Trophoblast cell (in vitro differentiated cells and primary cell): ENCODE results near the gene PPP4R1.

Experiments used
- DNase-seq, 2 donors: peaks; one replicate each; pipeline ENCODE4 v3.0.0-alpha.2; 2016
- H2AFZ ChIP-seq: 2 replicates; pipeline ENCODE4 v1.6.1; 2013; ENCODE audit warnings: low read length, moderate library complexity, mild to moderate bottlenecking; ENCODE audit not compliant: insufficient read depth, poor library complexity
- H2AK5ac ChIP-seq: 2 replicates; pipeline ENCODE4 v1.6.1; 2013; ENCODE audit warnings: mild to moderate bottlenecking, low read length
- H2BK120ac ChIP-seq: 2 replicates; pipeline ENCODE4 v1.6.1; 2013; ENCODE audit warnings: low read length, mild to moderate bottlenecking, moderate library complexity; ENCODE audit not compliant: insufficient read depth, poor library complexity
- H2BK12ac ChIP-seq: 2 replicates; pipeline ENCODE4 v1.6.1; 2013; ENCODE audit warnings: mild to moderate bottlenecking, low read length, moderate library complexity
- H2BK5ac ChIP-seq: 2 replicates; pipeline ENCODE4 v1.6.1; 2013; ENCODE audit warnings: low read length, low read depth, moderate library complexity, mild to moderate bottlenecking; ENCODE audit not compliant: poor library complexity
- H3K14ac ChIP-seq: 2 replicates; pipeline ENCODE4 v1.6.1; 2013; ENCODE audit warnings: mild to moderate bottlenecking, low read length
- H3K18ac ChIP-seq: 2 replicates; pipeline ENCODE4 v1.6.1; 2013; ENCODE audit warnings: mild to moderate bottlenecking, low read length
- H3K23ac ChIP-seq: 2 replicates; pipeline ENCODE4 v1.6.1; 2013; ENCODE audit warnings: low read length
- H3K27ac ChIP-seq: 2 replicates; pipeline ENCODE4 v1.5.1; 2013; ENCODE audit warnings: low read depth, mild to moderate bottlenecking, inconsistent platforms, low read length, moderate library complexity
- H3K27me3 ChIP-seq: 2 replicates; pipeline ENCODE4 v1.6.1; 2013; ENCODE audit warnings: inconsistent platforms, mild to moderate bottlenecking, low read length, moderate library complexity; ENCODE audit not compliant: insufficient read depth
- H3K36me3 ChIP-seq, 2 experiments: 1 replicate in 1 of 2; 2 replicates in 1 of 2; pipeline ENCODE4 v1.6.1; 2013; ENCODE audit warnings: low read length in 2 of 2, mild to moderate bottlenecking in 2 of 2, moderate library complexity in 1 of 2; ENCODE audit not compliant: insufficient read depth in 2 of 2, control insufficient read depth in 1 of 2
- H3K4ac ChIP-seq: 2 replicates; pipeline ENCODE4 v1.6.1; 2013; ENCODE audit warnings: low read depth, mild to moderate bottlenecking, low read length, moderate library complexity
- H3K4me1 ChIP-seq, 2 experiments: 1 replicate in 1 of 2; 2 replicates in 1 of 2; pipeline ENCODE4 v1.6.1; 2013; ENCODE audit warnings: low read length in 2 of 2, mild to moderate bottlenecking in 2 of 2, moderate library complexity in 1 of 2; ENCODE audit not compliant: insufficient read depth in 2 of 2, control insufficient read depth in 1 of 2
- H3K4me2 ChIP-seq: 2 replicates; pipeline ENCODE4 v1.6.1; 2013; ENCODE audit warnings: inconsistent platforms, mild to moderate bottlenecking, low read length, moderate library complexity
- H3K4me3 ChIP-seq: 2 replicates; pipeline ENCODE4 v1.5.1; 2013; ENCODE audit warnings: mild to moderate bottlenecking, low read depth, low read length, inconsistent platforms
- H3K79me1 ChIP-seq: one replicate; pipeline ENCODE4 v1.6.1; 2013; ENCODE audit warnings: low read length
- H3K79me2 ChIP-seq: 2 replicates; pipeline ENCODE4 v1.6.1; 2013; ENCODE audit warnings: low read length, mild to moderate bottlenecking; ENCODE audit not compliant: control insufficient read depth, insufficient read depth, poor library complexity
- H3K9ac ChIP-seq: 2 replicates; pipeline ENCODE4 v1.6.1; 2013; ENCODE audit warnings: mild to moderate bottlenecking, low read length
- H3K9me3 ChIP-seq: 2 replicates; pipeline ENCODE4 v1.6.1; 2013; ENCODE audit warnings: low read depth, mild to moderate bottlenecking, control low read depth, inconsistent platforms, low read length; ENCODE audit not compliant: insufficient read depth
- H4K12ac ChIP-seq: 2 replicates; pipeline ENCODE4 v1.6.1; 2013; ENCODE audit warnings: low read depth, mild to moderate bottlenecking, low read length, moderate library complexity
- H4K8ac ChIP-seq: 2 replicates; pipeline ENCODE4 v1.6.1; 2013; ENCODE audit warnings: low read depth, mild to moderate bottlenecking, low read length, moderate library complexity
- H4K91ac ChIP-seq: one replicate; pipeline ENCODE4 v1.6.1; 2013; ENCODE audit warnings: low read depth, mild to moderate bottlenecking, low read length, moderate library complexity
- WGBS: extraction: QIAGEN DNeasy Blood & Tissue Kit; methylation state at CpG from one replicate; pipeline ENCODE4 v1.1.7; 2013; ENCODE audit warnings: missing lambda C conversion rate; ENCODE audit not compliant: insufficient read length, insufficient coverage; ENCODE audit errors: extremely low coverage; 5-methylcytosine and 5-hydroxymethylcytosine counted together

Gene PPP4R1

GRCh38 chr18:9604348-9604747 lies 10.0 kb downstream of the PPP4R1 start:
- Histone ChIP-seq H3K18ac (no peak overlapping the region), H2BK5ac (no peak overlapping the region), H2AFZ (no peak overlapping the region), H4K91ac (no peak overlapping the region), H3K79me1 (no peaks in the 10 kb centered on the region), H3K9ac (peak overlapping the region; percentile 53), H3K36me3 (peaks cover 4 to 6% of the 10 kb centered on the region in 2 experiments), H3K14ac (no peak overlapping the region), H3K4ac (peak overlapping the region; percentile 12), H3K9me3 (peaks cover 3% of the 10 kb centered on the region), H4K8ac (no peak overlapping the region), H3K4me1 (peaks cover 3 to 4% of the 10 kb centered on the region in 2 experiments), H3K79me2 (peaks cover 7% of the 10 kb centered on the region), H3K4me3 (no peak overlapping the region), H3K4me2 (no peak overlapping the region), H3K23ac (peak overlapping the region; percentile 66), H2BK12ac (no peak overlapping the region), H4K12ac (no peak overlapping the region), H3K27me3 (no peaks in the 10 kb centered on the region), H2AK5ac (no peak overlapping the region), H3K27ac (no peak overlapping the region), H2BK120ac (no peak overlapping the region)
- no peak for DNase-seq
- no CpG with 5 or more reads among the region's 2 CpGs for WGBS

- no peak overlapping the region for H3K14ac ChIP-seq
- H3K4me3 ChIP-seq, result no peak overlapping the region
- no peak overlapping the region for H3K27ac ChIP-seq
- H2AK5ac ChIP-seq, result no peak overlapping the region
- no peak overlapping the region for H3K23ac ChIP-seq
- H2BK5ac ChIP-seq, result no peak overlapping the region
- H4K8ac ChIP-seq, result no peak overlapping the region
- no peak overlapping the region for H3K4ac ChIP-seq
- H3K79me2 ChIP-seq, result peaks cover 3% of the 10 kb centered on the region
- H3K4me1 ChIP-seq, result no peaks in the 10 kb centered on the region
- H2BK12ac ChIP-seq, result no peak overlapping the region
- H3K79me1 ChIP-seq, result no peaks in the 10 kb centered on the region
- H3K27me3 ChIP-seq, result no peaks in the 10 kb centered on the region
- no peak overlapping the region for H3K4me2 ChIP-seq
- H4K12ac ChIP-seq, result no peak overlapping the region
- H2AFZ ChIP-seq, result no peak overlapping the region
- no peak overlapping the region for H4K91ac ChIP-seq
- peaks cover 2 to 3% of the 10 kb centered on the region in 2 experiments for H3K36me3 ChIP-seq
- no peak overlapping the region for H3K18ac ChIP-seq
- no peak overlapping the region for H3K9ac ChIP-seq
- H2BK120ac ChIP-seq, result no peak overlapping the region
- no peak for DNase-seq
- H3K9me3 ChIP-seq, result peaks cover 3% of the 10 kb centered on the region
Measured at GRCh38 chr18:9599328-9599727, 15.0 kb downstream of the PPP4R1 start.

DNA sequence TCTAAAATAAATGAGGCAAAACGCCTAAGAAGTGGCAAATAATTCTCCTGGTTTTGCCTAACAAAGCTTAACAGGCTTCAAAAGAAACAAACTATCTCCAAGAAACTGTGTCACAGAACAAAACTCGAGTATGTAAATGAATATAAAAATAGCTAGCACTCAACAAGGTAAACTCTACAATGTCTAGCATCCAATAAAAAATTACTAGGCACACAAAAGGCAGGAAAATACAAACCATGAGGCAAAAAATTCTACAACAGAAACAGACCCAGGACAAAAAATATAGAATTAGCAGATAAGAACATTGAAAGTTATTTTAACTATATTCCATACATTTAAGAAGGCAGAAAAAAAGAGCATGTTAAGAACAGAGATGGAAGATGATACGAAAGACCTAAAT lies 16.8 kb downstream of the PPP4R1 start:
- no peak overlapping the region for H4K12ac ChIP-seq

GRCh38 chr18:9596843-9597526 lies 17.4 kb downstream of the PPP4R1 start:
- Histone ChIP-seq H3K27me3 (no peaks in the 10 kb centered on the region), H3K79me1 (no peaks in the 10 kb centered on the region), H3K9ac (no peak overlapping the region), H3K9me3 (peaks cover 3% of the 10 kb centered on the region), H4K8ac (no peak overlapping the region), H3K27ac (no peak overlapping the region), H4K91ac (no peak overlapping the region), H2BK12ac (no peak overlapping the region), H3K4ac (peak overlapping the region; percentile 69), H3K79me2 (peaks cover 3% of the 10 kb centered on the region), H3K36me3 (peaks cover 6 to 7% of the 10 kb centered on the region in 2 experiments), H3K14ac (no peak overlapping the region), H3K4me2 (no peak overlapping the region), H4K12ac (no peak overlapping the region), H3K18ac (no peak overlapping the region), H2AFZ (no peak overlapping the region), H2AK5ac (no peak overlapping the region), H3K23ac (no peak overlapping the region), H2BK120ac (no peak overlapping the region), H2BK5ac (no peak overlapping the region), H3K4me1 (no peaks in the 10 kb centered on the region), H3K4me3 (no peak overlapping the region)
- DNase-seq, result no peak
- WGBS, result no CpG with 5 or more reads among the region's 4 CpGs

More for the DNA sequence above, 16.8 kb downstream of the PPP4R1 start:
- H2AK5ac ChIP-seq, result no peak overlapping the region
- peaks cover 3% of the 10 kb centered on the region for H3K9me3 ChIP-seq
- peaks cover 6 to 7% of the 10 kb centered on the region in 2 experiments for H3K36me3 ChIP-seq
- H2BK5ac ChIP-seq, result no peak overlapping the region
- H3K4me3 ChIP-seq, result no peak overlapping the region
- H2BK120ac ChIP-seq, result no peak overlapping the region
- H3K23ac ChIP-seq, result no peak overlapping the region
- H2AFZ ChIP-seq, result no peak overlapping the region
- H3K79me1 ChIP-seq, result no peaks in the 10 kb centered on the region
- H3K4ac ChIP-seq, result no peak overlapping the region
- H3K9ac ChIP-seq, result no peak overlapping the region
- no peak overlapping the region for H2BK12ac ChIP-seq
- H3K27ac ChIP-seq, result no peak overlapping the region
- no peak overlapping the region for H3K4me2 ChIP-seq
- H3K4me1 ChIP-seq, result no peaks in the 10 kb centered on the region
- peaks cover 3% of the 10 kb centered on the region for H3K79me2 ChIP-seq
- no peak overlapping the region for H3K18ac ChIP-seq
- no peak overlapping the region for H3K14ac ChIP-seq
- no peak overlapping the region for H4K91ac ChIP-seq
- H4K8ac ChIP-seq, result no peak overlapping the region
- H3K27me3 ChIP-seq, result no peaks in the 10 kb centered on the region
- DNase-seq, result no peak
- no CpG with 5 or more reads among the region's 3 CpGs for WGBS
